Measurements from ENCODE around the gene SEC24C. TPM values are rescaled to one million over a fixed set of nuclear protein-coding genes. Genes with fewer than 3 reads are reported as not detected.
A peak's percentile ranks its signal among the peaks of the same experiment; 100 is the strongest.
"Not testable (repeated sequence)": the region's sequence is repeated elsewhere in the genome, so short reads cannot be mapped to it uniquely, and the experiment has no call there.

Gene SEC24C
- total RNA-seq, 1 donor from 2014 or later, result 112 TPM

GRCh38 chr10:73734796-73735305 is 9.3 kb upstream of the SEC24C start:
- Mint-ChIP-seq H3K4me1 (ENCODE audit: low read depth) (no peaks in the 10 kb centered on the region), H3K27me3 (ENCODE audit: insufficient read depth) (peaks cover 2% of the 10 kb centered on the region), H3K4me3 (no peak overlapping the region), H3K36me3 (ENCODE audit: low read depth) (peaks cover 6% of the 10 kb centered on the region), H3K27ac (no peak overlapping the region), H3K9me3 (no peaks in the 10 kb centered on the region)
- DNase-seq (ENCODE audit: low spot score), result no peak
- intact Hi-C loops (cut with micrococcal nuclease), result no loop called here

- Mint-ChIP-seq H3K36me3 (ENCODE audit: low read depth) (peaks cover 14% of the 10 kb centered on the region), H3K4me1 (ENCODE audit: low read depth) (peaks cover 18% of the 10 kb centered on the region)
- not testable (repeated sequence) for H3K9me3 Mint-ChIP-seq; H3K27ac Mint-ChIP-seq; H3K27me3 Mint-ChIP-seq (ENCODE audit: insufficient read depth); DNase-seq (ENCODE audit: low spot score); H3K4me3 Mint-ChIP-seq
- intact Hi-C loops (cut with micrococcal nuclease), result loop anchor here (5.0 to 10.0 kb wide), 4 partner anchors 134 to 1386 kb away; partner anchors contain the start of genes CAMK2G, DNAJB12, MRPS16 and P4HA1
Measured at GRCh38 chr10:73740501-73741254, 3.5 kb upstream of the SEC24C start.

- no peaks in the 10 kb centered on the region for H3K9me3 Mint-ChIP-seq
- peak overlapping the region; percentile 98 for H3K27ac Mint-ChIP-seq
- intact Hi-C loops (cut with micrococcal nuclease), result loop anchor here (5.0 to 10.0 kb wide), 4 partner anchors 132 to 1388 kb away; partner anchors contain the start of genes CAMK2G, DNAJB12, MRPS16 and P4HA1
- H3K4me3 Mint-ChIP-seq, result peak overlapping the region; percentile 97
- peaks cover 17% of the 10 kb centered on the region for H3K36me3 Mint-ChIP-seq (ENCODE audit: low read depth)
- no peaks in the 10 kb centered on the region for H3K27me3 Mint-ChIP-seq (ENCODE audit: insufficient read depth)
- no peak for DNase-seq (ENCODE audit: low spot score)
- peaks cover 29% of the 10 kb centered on the region for H3K4me1 Mint-ChIP-seq (ENCODE audit: low read depth)
Measured at GRCh38 chr10:73742454-73742734, 1.8 kb upstream of the SEC24C start.

- no peak for DNase-seq (ENCODE audit: low spot score)
- Mint-ChIP-seq H3K9me3 (no peaks in the 10 kb centered on the region), H3K36me3 (ENCODE audit: low read depth) (peaks cover 17% of the 10 kb centered on the region), H3K27ac (peak overlapping the region; percentile 98), H3K4me3 (peak overlapping the region; percentile 97), H3K27me3 (ENCODE audit: insufficient read depth) (no peaks in the 10 kb centered on the region), H3K4me1 (ENCODE audit: low read depth) (peaks cover 29% of the 10 kb centered on the region)
- intact Hi-C loops (cut with micrococcal nuclease), result loop anchor here (5.0 to 10.0 kb wide), 4 partner anchors 131 to 1389 kb away; partner anchors contain the start of genes CAMK2G, DNAJB12, MRPS16 and P4HA1
Measured at GRCh38 chr10:73743327-73743904, 756 bp upstream of the SEC24C start.

- peak overlapping the region; percentile 97 for H3K4me3 Mint-ChIP-seq
- intact Hi-C loops (cut with micrococcal nuclease), result loop anchor here (1.0 to 10.0 kb wide), 12 partner anchors 14 to 1390 kb away; partner anchors contain the start of genes ADK, CAMK2G, DNAJB12 and MRPS16
- peaks cover 38% of the 10 kb centered on the region for H3K4me1 Mint-ChIP-seq (ENCODE audit: low read depth)
- no peaks in the 10 kb centered on the region for H3K9me3 Mint-ChIP-seq
- H3K36me3 Mint-ChIP-seq (ENCODE audit: low read depth), result peaks cover 21% of the 10 kb centered on the region
- H3K27me3 Mint-ChIP-seq (ENCODE audit: insufficient read depth), result no peaks in the 10 kb centered on the region
- DNase-seq (ENCODE audit: low spot score), result peak; percentile 51
- H3K27ac Mint-ChIP-seq, result peak overlapping the region; percentile 98
Measured at GRCh38 chr10:73744664-73744975, 448 bp downstream of the SEC24C start.

- Mint-ChIP-seq H3K9me3 (no peaks in the 10 kb centered on the region), H3K4me3 (peak overlapping the region; percentile 63), H3K27me3 (ENCODE audit: insufficient read depth) (no peaks in the 10 kb centered on the region), H3K36me3 (ENCODE audit: low read depth) (peaks cover 34% of the 10 kb centered on the region), H3K4me1 (ENCODE audit: low read depth) (peaks cover 53% of the 10 kb centered on the region), H3K27ac (peak overlapping the region; percentile 67)
- no peak for DNase-seq (ENCODE audit: low spot score)
- intact Hi-C loops (cut with micrococcal nuclease), result loop anchor here (10.0 kb wide), 2 partner anchors 128 to 1392 kb away; partner anchors contain the start of genes CAMK2G and DNAJB12
Measured at GRCh38 chr10:73746721-73747120, 2.5 kb downstream of the SEC24C start.

- no peak for DNase-seq (ENCODE audit: low spot score)
- Mint-ChIP-seq H3K27me3 (ENCODE audit: insufficient read depth) (no peaks in the 10 kb centered on the region), H3K27ac (no peak overlapping the region), H3K4me3 (no peak overlapping the region), H3K36me3 (ENCODE audit: low read depth) (peaks cover 41% of the 10 kb centered on the region), H3K9me3 (no peaks in the 10 kb centered on the region), H3K4me1 (ENCODE audit: low read depth) (peaks cover 45% of the 10 kb centered on the region)
- intact Hi-C loops (cut with micrococcal nuclease), result no loop called here
Measured at GRCh38 chr10:73750819-73751218, 6.6 kb downstream of the SEC24C start.

- Mint-ChIP-seq H3K27me3 (ENCODE audit: insufficient read depth) (no peaks in the 10 kb centered on the region), H3K36me3 (ENCODE audit: low read depth) (peaks cover 43% of the 10 kb centered on the region), H3K4me3 (no peak overlapping the region), H3K27ac (no peak overlapping the region), H3K4me1 (ENCODE audit: low read depth) (peaks cover 42% of the 10 kb centered on the region), H3K9me3 (no peaks in the 10 kb centered on the region)
- no peak for DNase-seq (ENCODE audit: low spot score)
- intact Hi-C loops (cut with micrococcal nuclease), result no loop called here
Measured at GRCh38 chr10:73756183-73756582, 12.0 kb downstream of the SEC24C start.

- Mint-ChIP-seq H3K27ac (peak overlapping the region; percentile 79), H3K36me3 (ENCODE audit: low read depth) (peaks cover 44% of the 10 kb centered on the region), H3K9me3 (no peaks in the 10 kb centered on the region), H3K4me1 (ENCODE audit: low read depth) (peaks cover 49% of the 10 kb centered on the region), H3K27me3 (ENCODE audit: insufficient read depth) (no peaks in the 10 kb centered on the region), H3K4me3 (peak overlapping the region; percentile 24)
- DNase-seq (ENCODE audit: low spot score), result no peak
- intact Hi-C loops (cut with micrococcal nuclease), result loop anchor here (2.0 kb wide), 1 partner anchor 14 kb away; the partner anchor contains the start of gene SEC24C
Measured at GRCh38 chr10:73758704-73759511, 14.7 kb downstream of the SEC24C start.

- Mint-ChIP-seq H3K9me3 (no peaks in the 10 kb centered on the region), H3K36me3 (ENCODE audit: low read depth) (peaks cover 45% of the 10 kb centered on the region), H3K4me3 (peak overlapping the region; percentile 6), H3K27me3 (ENCODE audit: insufficient read depth) (no peaks in the 10 kb centered on the region), H3K4me1 (ENCODE audit: low read depth) (peaks cover 49% of the 10 kb centered on the region), H3K27ac (peak overlapping the region; percentile 79)
- intact Hi-C loops (cut with micrococcal nuclease), result loop anchor here (2.0 kb wide), 1 partner anchor 15 kb away; the partner anchor contains the start of gene SEC24C
- peak; percentile 28 for DNase-seq (ENCODE audit: low spot score)
Measured at GRCh38 chr10:73759512-73760115, 15.4 kb downstream of the SEC24C start.

GRCh38 chr10:73761781-73762180 is 17.6 kb downstream of the SEC24C start:
- DNase-seq (ENCODE audit: low spot score), result no peak
- intact Hi-C loops (cut with micrococcal nuclease), result no loop called here
- Mint-ChIP-seq H3K27ac (peak overlapping the region; percentile 20), H3K36me3 (ENCODE audit: low read depth) (peaks cover 62% of the 10 kb centered on the region), H3K4me3 (no peak overlapping the region), H3K4me1 (ENCODE audit: low read depth) (peaks cover 63% of the 10 kb centered on the region), H3K27me3 (ENCODE audit: insufficient read depth) (no peaks in the 10 kb centered on the region), H3K9me3 (no peaks in the 10 kb centered on the region)

GRCh38 chr10:73762915-73763314 is 18.7 kb downstream of the SEC24C start:
- H3K4me3 Mint-ChIP-seq, result peak overlapping the region; percentile 3
- DNase-seq (ENCODE audit: low spot score), result no peak
- peaks cover 67% of the 10 kb centered on the region for H3K36me3 Mint-ChIP-seq (ENCODE audit: low read depth)
- intact Hi-C loops (cut with micrococcal nuclease), result loop anchor here (1.0 kb wide), 1 partner anchor 33 kb away; no protein-coding TSS in a partner anchor
- H3K4me1 Mint-ChIP-seq (ENCODE audit: low read depth), result peaks cover 61% of the 10 kb centered on the region
- H3K27ac Mint-ChIP-seq, result peak overlapping the region; percentile 85
- no peaks in the 10 kb centered on the region for H3K9me3 Mint-ChIP-seq
- no peaks in the 10 kb centered on the region for H3K27me3 Mint-ChIP-seq (ENCODE audit: insufficient read depth)

Data from activated T-helper 1 cell treated with anti-CD3 and anti-CD28 coated beads, Interleukin-12 subunit alpha, Interleukin-12 subunit beta, Interleukin-2, Interleukin-4 antibody, amounts not matched to agents 30 ng/mL and 10 ng/mL and 1 ng/mL, durations not matched to agents 14 hours and 24 hours and 36 hours (primary cell).